Measurements from ENCODE around the gene ANKRD11.

GRCh38 chr16:89472711-89473075 lies 17.7 kb downstream of the ANKRD11 start:
- TF ChIP-seq POLR2A (IDR thresholded peaks at IDR 0.05) (no peak), CTCF (IDR thresholded peaks at IDR 0.05) (no peak)
